MCF 10A (cell line): ENCODE data around the gene RPUSD3. TPM values are rescaled to one million over a fixed set of nuclear protein-coding genes. Genes with fewer than 3 reads are reported as not detected.
"Not testable (repeated sequence)": the region's sequence is repeated elsewhere in the genome, so short reads cannot be mapped to it uniquely, and the experiment has no call there.

Source experiments
- BruUV-seq: library from RNA; stranded (reverse); fragments of 400-500 nt; replicated peaks from 2 replicates; lab custom pipeline; 2021; lab: Mats Ljungman, UMichigan
- CTCF ChIA-PET: fragments of 300-600 bp; sonication (Branson Sonifier 250); formaldehyde crosslinking; extraction: SDS; loops from one replicate; lab custom pipeline; 2021; ENCODE audit warnings: antibody characterized with exemption, inconsistent platforms; lab: Yijun Ruan, JAX
- POLR2A ChIA-PET: fragments of 300-600, 350-650 bp; sonication (Branson Sonifier 250); formaldehyde crosslinking; extraction: SDS; loops from one replicate; lab custom pipeline; 2020; ENCODE audit warnings: antibody characterized with exemption, inconsistent platforms; lab: Yijun Ruan, JAX
- DNase-seq: peaks from one replicate; pipeline ENCODE4 v3.0.0-alpha.2; 2018; ENCODE audit not compliant: unreplicated experiment
- H3K27ac Mint-ChIP-seq: one replicate; pipeline ENCODE4 v1.8.0; 2022; ENCODE audit warnings: mild to moderate bottlenecking, low read depth, mixed read lengths; ENCODE audit not compliant: unreplicated experiment
- H3K27me3 Mint-ChIP-seq: one replicate; pipeline ENCODE4 v1.8.0; 2022; ENCODE audit warnings: mixed read lengths; ENCODE audit not compliant: insufficient read depth, unreplicated experiment
- H3K36me3 Mint-ChIP-seq: one replicate; pipeline ENCODE4 v1.8.0; 2022; ENCODE audit warnings: mild to moderate bottlenecking, moderate library complexity, mixed read lengths; ENCODE audit not compliant: insufficient read depth, unreplicated experiment
- H3K4me1 Mint-ChIP-seq: one replicate; pipeline ENCODE4 v1.8.0; 2022; ENCODE audit warnings: mixed read lengths; ENCODE audit not compliant: insufficient read depth, unreplicated experiment
- H3K4me3 Mint-ChIP-seq: one replicate; pipeline ENCODE4 v1.8.0; 2022; ENCODE audit warnings: mild to moderate bottlenecking, moderate library complexity, mixed read lengths; ENCODE audit not compliant: unreplicated experiment
- H3K9me3 Mint-ChIP-seq: one replicate; pipeline ENCODE4 v1.8.0; 2022; ENCODE audit warnings: mixed read lengths; ENCODE audit not compliant: unreplicated experiment
- CTCF ChIP-seq: fragments of 200-600 bp; IDR thresholded peaks from one replicate; pipeline ENCODE4 v1.8.0; 2022; ENCODE audit warnings: antibody characterized with exemption, mild to moderate bottlenecking; ENCODE audit not compliant: unreplicated experiment
- intact Hi-C: fragments of 100-400 bp; cut with micrococcal nuclease; formaldehyde crosslinking; loops from 2 replicates; pipeline ENCODE4 v1.14.1; 2022
- total RNA-seq: library from RNA; stranded (reverse); gene quantifications from 2 replicates; pipeline ENCODE4 v1.2.3, GENCODE V29; 2022

RPUSD3 gene
- total RNA-seq, 1 experiment from 2014 or later = 40.7 TPM

GRCh38 chr3:9875448-9875847, 31.6 kb upstream of the RPUSD3 start:
- Mint-ChIP-seq H3K4me3 (no peak overlapping the region), H3K27me3 (no peaks in the 10 kb centered on the region), H3K27ac (no peak overlapping the region), H3K9me3 (no peaks in the 10 kb centered on the region), H3K4me1 (peaks cover 5% of the 10 kb centered on the region), H3K36me3 (no peaks in the 10 kb centered on the region)
- no peak for DNase-seq
- TF ChIP-seq CTCF = no peak
- ChIA-PET CTCF (no interaction called here), POLR2A (interaction anchor here (0.5 to 3.4 kb wide), 2 partner anchors 9 to 161 kb away, joined by 6 to 14 read pairs; no protein-coding TSS in a partner anchor)
- intact Hi-C loops = no loop called here
- no TSS peak for BruUV-seq

- H3K9me3 Mint-ChIP-seq, DNase-seq, H3K4me1 Mint-ChIP-seq, BruUV-seq, H3K36me3 Mint-ChIP-seq, intact Hi-C loops, H3K4me3 Mint-ChIP-seq, H3K27me3 Mint-ChIP-seq: not testable (repeated sequence)
- peak overlapping the region; percentile 79 for H3K27ac Mint-ChIP-seq
- ChIA-PET POLR2A (interaction anchor here (1.0 to 1.1 kb wide), 3 partner anchors 13 to 62 kb away, joined by 3 to 6 read pairs (median 5); partner anchors contain the start of genes CRELD1 and JAGN1), CTCF (interaction anchor here (0.8 to 1.7 kb wide), 3 partner anchors 11 to 13 kb away, joined by 3 to 4 read pairs (median 3); no protein-coding TSS in a partner anchor)
Measured at GRCh38 chr3:9872067-9872466, 28.3 kb upstream of the RPUSD3 start.

GRCh38 chr3:9870978-9871377, 27.2 kb upstream of the RPUSD3 start:
- Mint-ChIP-seq H3K4me3 (no peak overlapping the region), H3K27ac (no peak overlapping the region), H3K27me3 (no peaks in the 10 kb centered on the region), H3K36me3 (no peaks in the 10 kb centered on the region), H3K9me3 (no peaks in the 10 kb centered on the region), H3K4me1 (peaks cover 16% of the 10 kb centered on the region)
- intact Hi-C loops = no loop called here
- ChIA-PET POLR2A (interaction anchor here (0.9 kb wide), 1 partner anchor 20 kb away, joined by 4 read pairs; no protein-coding TSS in a partner anchor), CTCF (interaction anchor here (0.6 to 1.7 kb wide), 4 partner anchors 11 to 14 kb away, joined by 3 to 4 read pairs (median 3); no protein-coding TSS in a partner anchor)
- TF ChIP-seq CTCF = no peak
- peak; percentile 47 for DNase-seq
- BruUV-seq = no TSS peak

GRCh38 chr3:9869955-9870354, 26.1 kb upstream of the RPUSD3 start:
- BruUV-seq = no TSS peak
- no peak for TF ChIP-seq CTCF
- DNase-seq = no peak
- H3K9me3 Mint-ChIP-seq = no peaks in the 10 kb centered on the region
- ChIA-PET CTCF (no interaction called here), POLR2A (no interaction called here)
- H3K27me3 Mint-ChIP-seq = no peaks in the 10 kb centered on the region
- intact Hi-C loops = no loop called here
- H3K36me3 Mint-ChIP-seq = no peaks in the 10 kb centered on the region
- peaks cover 11% of the 10 kb centered on the region for H3K4me1 Mint-ChIP-seq
- no peak overlapping the region for H3K27ac Mint-ChIP-seq
- no peak overlapping the region for H3K4me3 Mint-ChIP-seq
